T-cell (primary cell): Measurements from ENCODE around the gene WNT10A. TPM values are rescaled to one million over a fixed set of nuclear protein-coding genes. Genes with fewer than 3 reads are reported as not detected.

Source experiments
- ATAC-seq, 4 experiments: fragments of 200-7000 bp in 3 of 4; fragments of 150-1000 bp in 1 of 4; cut with Tn5 transposase; replicated peaks in 1 of 4; 1 replicate in 3 of 4; 2 replicates in 1 of 4; pipeline ENCODE4 v1.10.0; 2021; ENCODE audit warnings: moderate library complexity in 3 of 4, mild to moderate bottlenecking in 2 of 4, moderate number of reproducible peaks in 1 of 4
- CTCF ChIA-PET, 2 donors: fragments of 300-600 bp; sonication (Branson Sonifier 250); formaldehyde crosslinking; loops; one replicate each; lab custom pipeline; 2022; ENCODE audit warnings: antibody characterized with exemption in 2 of 2; lab: Charles Lee
- POLR2A ChIA-PET, 2 donors: fragments of 300-600 bp; sonication (Branson Sonifier 250); formaldehyde crosslinking; loops; one replicate each; lab custom pipeline; 2022; ENCODE audit warnings: antibody characterized with exemption in 2 of 2; lab: Charles Lee
- DNase-seq, 35 experiments: peaks; one replicate each; pipeline versions ENCODE4 v3.0.0 to v3.0.0-alpha.2; 2013 to 2023
- H3K27ac ChIP-seq: one replicate; pipeline ENCODE4 v1.5.1; 2013; ENCODE audit warnings: low read length
- H3K27me3 ChIP-seq, 2 experiments: replicated peaks in 1 of 2; 1 replicate in 1 of 2; 2 replicates in 1 of 2; pipeline versions ENCODE4 v1.6.1 to v1.7.0; 2013; ENCODE audit warnings: low read length in 1 of 2, mixed read lengths in 1 of 2; ENCODE audit not compliant: control insufficient read depth in 2 of 2, insufficient read depth in 2 of 2; ENCODE audit errors: extremely low read depth in 1 of 2
- H3K36me3 ChIP-seq, 2 donors: 1 replicate in 1 of 2; 2 replicates in 1 of 2; pipeline versions ENCODE4 v1.6.1 to v1.7.0; 2013; ENCODE audit warnings: low read length in 1 of 2; ENCODE audit not compliant: control insufficient read depth in 2 of 2, insufficient read depth in 1 of 2; ENCODE audit errors: extremely low read depth in 1 of 2
- H3K4me1 ChIP-seq, 2 experiments: 1 replicate in 1 of 2; 2 replicates in 1 of 2; pipeline versions ENCODE4 v1.6.1 to v1.7.0; 2013; ENCODE audit warnings: low read length in 2 of 2, mixed read lengths in 1 of 2; ENCODE audit not compliant: insufficient read depth in 2 of 2, control insufficient read depth in 1 of 2; ENCODE audit errors: extremely low read depth in 1 of 2
- H3K4me3 ChIP-seq, 2 donors: 1 replicate in 1 of 2; 2 replicates in 1 of 2; pipeline versions ENCODE4 v1.5.1 to v1.7.0; 2013; ENCODE audit warnings: mild to moderate bottlenecking in 2 of 2, low read length in 1 of 2, moderate library complexity in 1 of 2; ENCODE audit not compliant: control insufficient read depth in 1 of 2; ENCODE audit errors: extremely low read depth in 1 of 2
- H3K9me3 ChIP-seq: 2 replicates; pipeline ENCODE4 v1.7.0; 2013
- H3K27ac Mint-ChIP-seq, 2 donors: one replicate each; pipeline ENCODE4 v1.8.0; 2020 to 2021; ENCODE audit warnings: mild to moderate bottlenecking in 2 of 2, mixed read lengths in 2 of 2
- H3K27me3 Mint-ChIP-seq, 2 donors: one replicate each; pipeline ENCODE4 v1.8.0; 2021 to 2022; ENCODE audit warnings: mixed read lengths in 2 of 2
- H3K36me3 Mint-ChIP-seq: one replicate; pipeline ENCODE4 v1.8.0; 2021; ENCODE audit warnings: mixed read lengths
- H3K4me1 Mint-ChIP-seq, 3 donors: one replicate each; pipeline ENCODE4 v1.8.0; 2020 to 2022; ENCODE audit warnings: mixed read lengths in 3 of 3, mild to moderate bottlenecking in 1 of 3
- H3K4me3 Mint-ChIP-seq, 3 donors: one replicate each; pipeline ENCODE4 v1.8.0; 2020 to 2022; ENCODE audit warnings: mild to moderate bottlenecking in 3 of 3, mixed read lengths in 3 of 3, moderate library complexity in 3 of 3
- H3K9me3 Mint-ChIP-seq, 3 donors: one replicate each; pipeline ENCODE4 v1.8.0; 2020 to 2022; ENCODE audit warnings: mixed read lengths in 3 of 3
- WGBS: methylation state at CpG from one replicate; pipeline ENCODE4 v1.1.5; 2013; ENCODE audit warnings: missing lambda C conversion rate; ENCODE audit not compliant: insufficient coverage; 5-methylcytosine and 5-hydroxymethylcytosine counted together
- total RNA-seq, 35 experiments: library from RNA in 6 of 35; stranded (reverse) in 6 of 35; fragments of 120-200 nt in 1 of 35; gene quantifications; one replicate each; pipeline versions ENCODE4 v1.2.1 to v1.2.4 and lab custom pipeline; 2013 to 2026

Gene WNT10A
- total RNA-seq, 5 donors from 2014 or later (not counting 1 experiment from before 2014, with no cell fraction given), result 3.1 to 10.7 (median 6.1) TPM

DNA sequence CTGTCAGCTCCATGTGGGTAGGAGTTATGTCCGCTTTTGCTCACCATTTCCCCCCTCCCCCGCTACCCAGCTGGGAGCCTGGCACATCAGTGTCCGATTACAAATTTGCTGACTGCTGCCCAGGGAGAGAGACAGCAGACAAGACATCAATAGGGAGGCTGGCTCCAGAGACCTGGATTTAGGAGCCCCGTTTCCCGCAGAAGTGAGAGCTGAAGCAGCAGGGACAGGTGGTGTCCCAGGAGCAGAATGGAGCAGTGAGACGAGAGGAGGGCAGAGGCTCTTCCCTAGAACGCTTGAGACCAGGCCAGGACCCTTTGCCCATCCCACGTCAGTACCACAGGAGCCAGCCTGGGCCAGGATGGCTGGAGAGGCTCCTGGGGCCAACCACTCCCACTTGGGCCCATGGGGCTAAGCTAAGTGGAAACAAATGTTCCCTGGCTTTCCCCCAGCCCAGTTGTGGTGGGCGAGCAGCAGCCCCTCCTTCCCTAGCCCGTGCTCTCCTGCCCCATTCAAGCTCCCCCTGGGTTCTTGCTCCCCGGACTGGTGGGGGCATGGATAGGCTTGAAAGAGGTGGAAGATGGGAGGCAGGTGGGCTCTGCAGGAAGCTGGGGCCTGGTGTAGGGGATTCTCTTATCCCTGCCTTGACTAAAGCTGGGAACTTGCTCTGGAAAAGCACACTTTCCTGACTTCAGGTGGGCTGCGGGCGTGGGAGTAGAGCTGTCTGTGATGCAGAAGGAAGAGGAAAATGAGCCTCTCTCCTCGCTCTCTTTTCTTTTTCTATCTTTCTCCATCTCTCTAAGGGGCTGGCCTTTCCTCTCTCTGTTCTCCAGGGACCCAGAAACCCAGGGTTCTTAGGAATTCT, 25.1 kb upstream of the WNT10A start:
- no peak for DNase-seq
- no peaks in the 10 kb centered on the region for H3K36me3 Mint-ChIP-seq
- WGBS, result 57% methylated on average over 7 of the region's 14 CpGs
- H3K4me1 ChIP-seq, result peaks cover 6 to 22% of the 10 kb centered on the region in 2 experiments
- no peak overlapping the region for H3K4me3 ChIP-seq
- H3K9me3 ChIP-seq, result no peaks in the 10 kb centered on the region
- ChIA-PET CTCF (interaction anchor here (0.6 to 2.5 kb wide), 4 partner anchors 21 to 304 kb away, joined by 3 to 9 read pairs (median 3); no protein-coding TSS in a partner anchor), POLR2A (interaction anchor here in 1 of 2 donors (0.6 kb wide), 1 partner anchor 41 kb away, joined by 9 read pairs; no protein-coding TSS in a partner anchor)
- peaks cover 20 to 84% of the 10 kb centered on the region in 2 experiments for H3K27me3 ChIP-seq
- peaks cover 75 to 79% of the 10 kb centered on the region in 2 donors for H3K27me3 Mint-ChIP-seq
- no peak overlapping the region for H3K27ac Mint-ChIP-seq
- no peak for ATAC-seq
- H3K27ac ChIP-seq, result no peak overlapping the region
- H3K36me3 ChIP-seq, result no peaks in the 10 kb centered on the region
- no peak overlapping the region for H3K4me3 Mint-ChIP-seq
- H3K4me1 Mint-ChIP-seq, result peaks cover 11 to 21% (median 15%) of the 10 kb centered on the region in 3 donors
- H3K9me3 Mint-ChIP-seq, result no peaks in the 10 kb centered on the region

DNA sequence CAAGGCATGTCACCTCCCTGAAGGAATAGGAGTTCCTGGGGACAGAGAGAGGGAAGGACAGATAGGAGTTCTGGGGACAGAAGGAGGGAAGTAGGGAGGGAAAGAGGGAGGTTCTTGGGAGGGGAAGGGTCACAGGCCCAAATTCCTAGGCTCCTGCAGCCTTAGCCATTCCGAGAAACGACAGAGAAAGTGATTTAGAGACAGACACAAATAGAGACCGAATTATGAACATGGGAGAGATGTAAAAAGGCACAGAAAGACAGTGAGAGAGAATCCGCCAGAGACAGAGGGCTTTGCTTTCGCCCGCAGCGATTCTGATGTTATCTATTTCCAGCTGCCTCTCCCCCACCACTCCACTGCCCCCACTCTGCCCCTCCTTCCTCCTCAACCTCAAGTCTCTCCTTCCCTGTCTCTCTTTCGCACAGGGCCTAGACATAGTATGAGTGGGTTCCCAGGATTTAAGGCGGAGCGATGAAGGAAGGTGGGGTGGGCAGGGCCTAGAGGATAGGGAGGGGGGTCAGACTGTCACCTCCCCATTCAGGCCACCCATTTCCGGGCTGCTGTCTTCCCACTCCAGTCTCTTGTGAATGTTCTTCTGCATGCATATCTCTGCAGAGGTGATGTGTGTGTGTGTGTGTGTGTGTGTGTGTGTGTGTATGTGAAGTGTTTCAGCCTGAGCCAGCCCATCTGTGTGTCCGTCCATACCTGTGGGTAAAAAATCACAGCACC, 24.3 kb upstream of the WNT10A start:
- Mint-ChIP-seq H3K4me3 (no peak overlapping the region), H3K27me3 (peaks cover 74 to 79% of the 10 kb centered on the region in 2 donors), H3K36me3 (no peaks in the 10 kb centered on the region), H3K9me3 (no peaks in the 10 kb centered on the region), H3K4me1 (peaks cover 16 to 28% (median 18%) of the 10 kb centered on the region in 3 donors), H3K27ac (peak overlapping the region in 1 of 2 donors; percentile 20)
- WGBS, result 28% methylated on average over 3 of the region's 12 CpGs
- H3K36me3 ChIP-seq, result no peaks in the 10 kb centered on the region
- ChIA-PET POLR2A (no interaction called here), CTCF (interaction anchor here in 1 of 2 donors (0.6 to 2.5 kb wide), 2 partner anchors 20 to 285 kb away, joined by 3 to 9 read pairs; no protein-coding TSS in a partner anchor)
- peaks cover 20 to 86% of the 10 kb centered on the region in 2 experiments for H3K27me3 ChIP-seq
- H3K9me3 ChIP-seq, result no peaks in the 10 kb centered on the region
- ATAC-seq (no peak), DNase-seq (no peak)
- H3K27ac ChIP-seq, result no peak overlapping the region
- peaks cover 6 to 30% of the 10 kb centered on the region in 2 experiments for H3K4me1 ChIP-seq
- H3K4me3 ChIP-seq, result no peak overlapping the region

DNA sequence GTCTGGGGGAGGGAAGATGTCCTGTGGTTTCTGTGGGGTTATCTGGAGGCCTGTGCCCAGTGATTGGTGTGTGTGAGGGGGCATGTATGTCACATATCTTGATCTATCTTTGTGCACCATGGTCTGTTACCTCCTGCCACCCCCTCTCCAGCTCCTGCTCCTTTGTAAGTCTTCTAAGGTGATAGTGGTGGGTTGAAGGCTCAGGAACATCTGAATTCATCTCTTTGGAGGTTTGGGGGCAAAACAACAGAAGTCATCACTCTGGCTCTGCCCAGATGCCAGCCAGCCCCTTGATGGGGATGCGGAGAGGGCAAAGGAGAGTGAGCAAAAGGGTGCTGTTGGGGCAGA, 23.8 kb upstream of the WNT10A start:
- H3K4me3 ChIP-seq, result no peak overlapping the region
- no peak overlapping the region for H3K27ac ChIP-seq
- CTCF ChIA-PET, result interaction anchor here in 1 of 2 donors (0.6 kb wide), 1 partner anchor 112 kb away, joined by 7 read pairs; no protein-coding TSS in a partner anchor
- WGBS, result no CpG with 5 or more reads among the region's 1 CpG
- H3K9me3 ChIP-seq, result no peaks in the 10 kb centered on the region
- Mint-ChIP-seq H3K4me1 (peaks cover 20 to 32% (median 21%) of the 10 kb centered on the region in 3 donors), H3K9me3 (no peaks in the 10 kb centered on the region), H3K27me3 (peaks cover 79 to 85% of the 10 kb centered on the region in 2 donors), H3K36me3 (no peaks in the 10 kb centered on the region), H3K27ac (no peak overlapping the region), H3K4me3 (no peak overlapping the region)
- POLR2A ChIA-PET, result no interaction called here
- peaks cover 20 to 89% of the 10 kb centered on the region in 2 experiments for H3K27me3 ChIP-seq
- DNase-seq, result no peak
- no peaks in the 10 kb centered on the region for H3K36me3 ChIP-seq
- peaks cover 6 to 31% of the 10 kb centered on the region in 2 experiments for H3K4me1 ChIP-seq
- ATAC-seq, result no peak

DNA sequence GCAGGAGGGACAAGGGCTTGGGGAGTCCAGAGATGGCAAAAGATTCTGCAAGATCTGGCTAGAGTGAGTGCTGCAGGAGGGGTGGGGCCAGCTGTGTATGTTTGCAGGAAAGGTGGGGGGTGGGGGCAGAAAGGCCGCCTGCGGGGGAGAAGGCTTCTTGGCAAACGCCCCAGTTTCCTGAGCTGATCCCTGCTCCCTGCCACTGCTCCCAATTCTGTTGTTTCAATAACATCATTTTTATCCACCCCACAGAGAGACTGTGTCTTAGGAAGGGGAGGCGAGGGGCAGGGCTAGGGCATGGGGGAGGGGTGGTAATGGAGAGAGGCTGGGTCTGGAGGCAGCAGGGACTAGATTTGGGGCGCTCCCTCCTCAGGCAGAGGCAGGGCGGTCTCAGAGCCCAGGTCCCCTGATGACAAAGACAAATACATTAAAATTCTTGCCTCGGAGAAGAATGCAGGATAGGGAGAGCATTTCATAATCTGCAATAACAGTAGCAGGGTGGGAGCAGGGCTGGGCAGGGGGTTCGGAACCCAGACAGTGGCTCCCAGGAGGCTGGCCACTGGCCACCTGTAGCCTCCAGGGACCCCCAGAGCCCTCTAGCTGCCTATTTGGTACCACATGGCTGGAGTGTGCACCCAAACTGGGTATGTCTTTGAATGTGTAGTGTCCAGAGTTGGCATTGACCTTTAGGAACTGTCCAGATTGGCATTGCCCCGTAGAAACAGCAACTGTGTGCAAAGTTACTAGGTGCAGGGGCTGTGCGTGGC, 23.1 kb upstream of the WNT10A start:
- Histone ChIP-seq H3K4me1 (peaks cover 6 to 31% of the 10 kb centered on the region in 2 experiments), H3K36me3 (no peaks in the 10 kb centered on the region), H3K27me3 (peaks cover 20 to 91% of the 10 kb centered on the region in 2 experiments), H3K4me3 (no peak overlapping the region), H3K9me3 (no peaks in the 10 kb centered on the region), H3K27ac (no peak overlapping the region)
- ChIA-PET POLR2A (interaction anchor here in 1 of 2 donors (0.6 kb wide), 1 partner anchor 325 kb away, joined by 6 read pairs; no protein-coding TSS in a partner anchor), CTCF (interaction anchor here (0.6 to 1.5 kb wide), 2 partner anchors 40 to 113 kb away, joined by 3 to 7 read pairs; no protein-coding TSS in a partner anchor)
- no peak overlapping the region for H3K27ac Mint-ChIP-seq
- H3K27me3 Mint-ChIP-seq, result peaks cover 80 to 88% of the 10 kb centered on the region in 2 donors
- ATAC-seq (no peak), DNase-seq (no peak)
- no peak overlapping the region for H3K4me3 Mint-ChIP-seq
- 29% methylated on average over 1 of the region's 10 CpGs for WGBS
- no peaks in the 10 kb centered on the region for H3K9me3 Mint-ChIP-seq
- peaks cover 21 to 33% (median 22%) of the 10 kb centered on the region in 3 donors for H3K4me1 Mint-ChIP-seq
- H3K36me3 Mint-ChIP-seq, result no peaks in the 10 kb centered on the region

DNA sequence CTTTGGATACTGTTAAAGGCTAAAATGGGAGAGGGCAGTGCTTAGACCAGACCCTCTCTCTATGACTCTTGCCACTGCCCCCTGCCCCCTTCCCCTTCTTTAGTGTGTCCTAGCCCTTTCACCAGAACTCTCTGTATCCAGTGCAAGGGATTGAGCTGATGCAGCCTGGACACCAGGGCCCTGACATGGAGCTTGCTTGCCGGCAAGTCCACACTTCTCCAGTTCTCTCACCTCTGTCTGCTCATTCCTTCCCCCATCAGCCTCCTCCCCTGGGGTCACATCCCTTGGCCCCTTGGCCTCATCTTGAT, 22.6 kb upstream of the WNT10A start:
- Mint-ChIP-seq H3K27me3 (peaks cover 79 to 88% of the 10 kb centered on the region in 2 donors), H3K9me3 (no peaks in the 10 kb centered on the region), H3K4me3 (no peak overlapping the region), H3K36me3 (no peaks in the 10 kb centered on the region), H3K4me1 (peaks cover 21 to 33% (median 22%) of the 10 kb centered on the region in 3 donors), H3K27ac (no peak overlapping the region)
- ATAC-seq (no peak), DNase-seq (no peak)
- CTCF ChIA-PET, result interaction anchor here (0.7 to 1.5 kb wide), 2 partner anchors 12 to 40 kb away, joined by 3 read pairs; no protein-coding TSS in a partner anchor
- H3K36me3 ChIP-seq, result no peaks in the 10 kb centered on the region
- WGBS, result 33% methylated on average over 1 of the region's 1 CpG
- H3K9me3 ChIP-seq, result no peaks in the 10 kb centered on the region
- POLR2A ChIA-PET, result interaction anchor here in 1 of 2 donors (0.6 kb wide), 1 partner anchor 324 kb away, joined by 6 read pairs; no protein-coding TSS in a partner anchor
- no peak overlapping the region for H3K27ac ChIP-seq
- H3K4me3 ChIP-seq, result no peak overlapping the region
- peaks cover 19 to 90% of the 10 kb centered on the region in 2 experiments for H3K27me3 ChIP-seq
- H3K4me1 ChIP-seq, result peaks cover 6 to 27% of the 10 kb centered on the region in 2 experiments
